ENCODE measurements around the gene PANK4. TPM values are rescaled to one million over a fixed set of nuclear protein-coding genes. Genes with fewer than 3 reads are reported as not detected.

The PANK4 gene
- polyA plus RNA-seq, 1 donor from 2014 or later: 19.4 TPM

DNA sequence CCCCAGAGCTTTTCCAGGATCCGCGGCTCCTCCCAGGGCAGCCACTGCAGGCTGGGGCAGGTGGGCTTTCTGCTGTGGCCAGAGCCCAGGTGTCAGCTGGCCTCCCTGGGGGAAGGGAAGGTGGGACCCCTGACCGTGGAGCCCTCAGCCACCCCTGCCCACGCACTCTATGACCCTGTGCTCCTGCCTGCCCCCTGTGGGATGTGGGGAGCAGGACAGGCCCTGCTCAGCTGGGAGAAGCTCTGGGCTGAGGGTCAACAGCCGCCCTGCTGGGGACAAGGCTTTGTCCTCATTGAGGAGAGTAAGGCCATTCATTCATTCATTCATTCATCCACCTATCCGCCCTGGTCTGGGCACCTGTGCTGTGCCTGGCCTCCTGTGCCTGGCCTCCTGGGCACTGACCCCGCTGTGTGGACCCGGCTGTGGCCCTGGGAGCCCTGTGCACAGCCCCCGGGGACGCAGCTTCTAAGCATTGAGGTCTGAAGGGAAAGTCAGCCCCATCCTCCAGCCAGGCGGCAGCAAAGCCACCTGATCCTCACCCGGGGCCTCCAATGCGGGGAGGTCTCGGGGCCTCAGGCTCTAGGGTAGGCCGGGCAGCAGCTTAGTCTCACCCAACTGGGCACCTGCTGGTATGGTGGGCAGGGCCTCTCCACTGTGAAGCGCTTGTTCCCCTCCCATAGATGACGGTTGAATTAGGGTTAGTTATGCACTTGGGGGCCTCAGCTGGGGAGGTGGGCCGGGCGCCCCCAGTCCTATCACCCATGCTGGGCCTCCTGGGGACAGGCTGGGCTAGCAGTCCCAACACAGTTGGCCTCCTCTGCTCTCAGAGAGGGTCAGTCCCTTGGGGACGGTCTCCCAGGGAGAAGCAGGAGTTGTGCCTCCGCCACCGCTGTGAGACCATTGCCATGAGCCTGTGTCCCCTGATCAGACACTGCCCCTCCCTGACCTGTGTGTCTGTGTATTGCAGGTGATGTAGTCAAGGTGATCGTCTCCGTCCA, 35.8 kb upstream of the PANK4 start:
- Mint-ChIP-seq H3K9me3 (no peaks in the 10 kb centered on the region), H3K4me1 (peaks cover 0 to 11% (median 1%) of the 10 kb centered on the region in 3 donors)

DNA sequence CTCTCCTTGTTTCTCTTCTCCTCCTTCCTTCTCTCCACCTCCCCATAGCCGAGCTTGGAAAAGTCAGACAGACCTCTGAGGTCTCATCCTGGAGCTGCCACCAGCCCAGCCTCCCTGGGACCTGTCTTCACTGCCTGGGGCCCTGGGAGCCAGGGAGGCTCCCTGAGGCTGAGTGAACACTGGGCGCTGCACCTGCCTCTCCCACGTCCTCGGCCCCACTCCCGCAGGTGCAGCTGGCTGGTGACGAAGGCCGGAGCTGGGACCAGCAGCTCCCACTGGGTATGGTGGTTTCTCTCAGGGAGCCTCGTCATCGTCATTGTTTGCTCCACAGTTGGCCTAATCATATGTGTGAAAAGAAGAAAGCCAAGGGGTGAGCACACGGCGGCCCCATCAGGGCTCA, 35.0 kb upstream of the PANK4 start:
- Mint-ChIP-seq H3K27ac (peak overlapping the region in 1 of 3 donors; percentile 96), H3K4me1 (peaks cover 2 to 12% (median 4%) of the 10 kb centered on the region in 3 donors), H3K9me3 (no peaks in the 10 kb centered on the region), H3K36me3 (peaks cover 1% of the 10 kb centered on the region), H3K27me3 (no peaks in the 10 kb centered on the region), H3K4me3 (peak overlapping the region in 1 of 4 donors; percentile 26)

More for the DNA sequence above, 35.8 kb upstream of the PANK4 start:
- H3K27ac Mint-ChIP-seq: peak overlapping the region in 1 of 3 donors; percentile 19
- peak overlapping the region in 1 of 4 donors; percentile 26 for H3K4me3 Mint-ChIP-seq
- peaks cover 1% of the 10 kb centered on the region for H3K36me3 Mint-ChIP-seq
- no peaks in the 10 kb centered on the region for H3K27me3 Mint-ChIP-seq

DNA sequence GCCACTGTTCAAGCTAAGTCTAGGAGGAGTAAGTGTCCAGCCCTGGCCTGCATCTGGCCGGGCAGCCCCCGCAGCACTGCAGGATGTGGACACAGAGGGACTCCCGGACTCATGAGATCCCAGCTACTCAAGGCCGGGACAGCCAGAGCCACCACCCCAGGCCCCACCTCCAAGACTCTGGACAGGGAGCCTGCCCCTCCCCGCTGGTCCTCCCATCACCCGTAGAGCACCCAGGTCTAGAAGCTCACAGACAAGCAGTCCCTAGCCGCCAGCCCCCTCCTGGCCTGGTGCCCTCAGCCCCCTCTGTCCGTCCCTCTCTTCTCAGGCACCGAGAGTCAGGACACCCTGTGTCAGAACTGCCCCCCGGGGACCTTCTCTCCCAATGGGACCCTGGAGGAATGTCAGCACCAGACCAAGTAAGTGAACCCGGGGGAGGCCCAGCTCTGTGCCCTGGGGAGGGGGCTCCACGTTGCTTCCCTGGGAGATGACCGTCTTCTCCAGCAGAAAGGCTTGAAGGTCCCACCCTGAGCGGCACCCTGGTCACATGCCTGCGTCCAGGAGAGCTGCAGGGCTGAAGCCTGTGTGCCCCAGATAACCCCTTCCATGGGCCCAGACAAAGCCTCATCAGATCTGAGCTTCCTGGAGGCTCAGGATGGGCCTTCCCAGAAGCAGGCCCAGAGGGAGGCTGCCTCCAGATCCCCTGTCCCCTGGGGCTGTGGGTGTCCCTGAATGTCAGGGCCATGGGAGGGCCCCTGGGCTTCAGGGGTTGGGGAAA, 34.1 kb upstream of the PANK4 start:
- H3K9me3 Mint-ChIP-seq: no peaks in the 10 kb centered on the region
- H3K4me3 Mint-ChIP-seq: peak overlapping the region in 1 of 4 donors; percentile 43
- H3K36me3 Mint-ChIP-seq: peaks cover 1% of the 10 kb centered on the region
- H3K27me3 Mint-ChIP-seq: no peaks in the 10 kb centered on the region
- peaks cover 9 to 14% (median 12%) of the 10 kb centered on the region in 3 donors for H3K4me1 Mint-ChIP-seq
- peak overlapping the region in 1 of 3 donors; percentile 59 for H3K27ac Mint-ChIP-seq

DNA sequence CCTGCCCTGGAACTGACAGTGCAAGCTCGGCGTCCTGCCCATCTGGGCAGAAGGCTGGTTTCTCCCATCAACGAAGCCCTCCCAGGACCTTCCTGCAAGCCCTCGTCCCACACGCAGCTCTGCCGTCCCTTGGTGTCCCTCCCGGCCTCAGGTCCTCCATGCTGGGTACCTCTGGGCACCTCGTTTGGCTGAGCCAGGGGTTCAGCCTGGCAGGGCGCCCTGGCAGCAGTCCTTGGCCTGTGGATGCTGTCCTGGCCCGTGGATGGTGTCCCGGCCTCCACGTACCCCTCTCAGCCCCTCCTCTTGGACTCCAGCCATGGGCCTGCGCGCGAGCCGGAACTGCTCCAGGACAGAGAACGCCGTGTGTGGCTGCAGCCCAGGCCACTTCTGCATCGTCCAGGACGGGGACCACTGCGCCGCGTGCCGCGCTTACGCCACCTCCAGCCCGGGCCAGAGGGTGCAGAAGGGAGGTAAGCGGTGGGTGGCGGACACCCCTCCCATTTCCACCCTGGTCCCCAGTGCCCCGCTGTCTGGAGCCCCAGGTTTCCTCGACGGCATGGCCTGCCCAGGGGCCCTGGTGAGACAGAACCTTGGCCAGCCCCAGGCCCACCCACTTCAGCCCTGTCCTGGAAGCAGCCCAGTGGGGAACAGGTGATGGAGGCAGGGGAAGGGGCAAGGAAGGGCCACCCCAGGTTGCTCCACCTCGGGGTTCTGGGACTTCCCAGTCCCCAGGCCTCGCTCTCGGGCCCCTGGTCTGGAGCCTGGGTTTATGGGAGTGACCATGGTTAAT, 33.3 kb upstream of the PANK4 start:
- H3K36me3 Mint-ChIP-seq: peaks cover 1% of the 10 kb centered on the region

DNA sequence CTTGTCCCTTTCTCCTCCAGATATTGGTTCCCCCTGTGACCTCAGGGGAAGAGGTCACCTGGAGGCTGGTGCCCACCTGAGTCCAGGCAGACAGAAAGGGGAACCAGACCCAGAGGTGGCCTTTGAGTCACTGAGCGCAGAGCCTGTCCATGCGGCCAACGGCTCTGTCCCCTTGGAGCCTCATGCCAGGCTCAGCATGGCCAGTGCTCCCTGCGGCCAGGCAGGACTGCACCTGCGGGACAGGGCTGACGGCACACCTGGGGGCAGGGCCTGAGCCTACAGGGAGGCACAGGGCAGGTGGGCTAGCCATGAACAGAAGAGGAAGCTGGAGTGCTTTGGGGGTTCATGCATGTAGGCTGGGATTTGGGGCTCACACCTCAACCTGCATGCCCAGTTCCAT, 32.5 kb upstream of the PANK4 start:
- Mint-ChIP-seq H3K27me3 (no peaks in the 10 kb centered on the region), H3K27ac (peak overlapping the region in 1 of 3 donors; percentile 84), H3K9me3 (no peaks in the 10 kb centered on the region), H3K4me3 (peak overlapping the region; percentile 44 to 95 (median 74)), H3K4me1 (peaks cover 13 to 21% (median 16%) of the 10 kb centered on the region in 3 donors), H3K36me3 (peaks cover 1% of the 10 kb centered on the region)

More for the DNA sequence above, 33.3 kb upstream of the PANK4 start:
- Mint-ChIP-seq H3K27ac (no peak overlapping the region), H3K9me3 (no peaks in the 10 kb centered on the region), H3K4me1 (peaks cover 13 to 19% (median 14%) of the 10 kb centered on the region in 3 donors), H3K27me3 (no peaks in the 10 kb centered on the region), H3K4me3 (peak overlapping the region in 1 of 4 donors; percentile 43)

DNA sequence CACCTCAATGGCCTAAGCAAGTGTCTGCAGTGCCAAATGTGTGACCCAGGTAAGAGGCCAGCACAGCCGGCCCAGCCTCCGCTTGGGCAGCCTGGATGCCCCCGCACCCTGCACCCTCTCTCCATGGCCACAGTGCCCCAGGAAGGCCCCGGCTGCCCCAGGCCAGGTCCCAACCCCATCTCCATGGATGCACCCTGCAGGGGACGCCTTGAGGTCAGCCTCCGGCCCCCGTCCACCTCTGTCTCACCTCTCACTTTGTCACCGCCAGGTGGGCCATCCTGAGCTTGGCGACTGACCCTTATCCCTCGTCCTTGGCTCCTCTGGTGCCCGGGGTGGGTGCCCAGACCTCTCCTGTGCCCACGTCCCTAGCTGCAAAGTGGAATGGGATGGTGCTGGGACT, 32.0 kb upstream of the PANK4 start:
- Mint-ChIP-seq H3K36me3 (peaks cover 1% of the 10 kb centered on the region), H3K4me1 (peaks cover 13 to 21% (median 16%) of the 10 kb centered on the region in 3 donors), H3K9me3 (no peaks in the 10 kb centered on the region), H3K4me3 (peak overlapping the region; percentile 66 to 95 (median 74)), H3K27me3 (no peaks in the 10 kb centered on the region), H3K27ac (peak overlapping the region in 1 of 3 donors; percentile 84)

DNA sequence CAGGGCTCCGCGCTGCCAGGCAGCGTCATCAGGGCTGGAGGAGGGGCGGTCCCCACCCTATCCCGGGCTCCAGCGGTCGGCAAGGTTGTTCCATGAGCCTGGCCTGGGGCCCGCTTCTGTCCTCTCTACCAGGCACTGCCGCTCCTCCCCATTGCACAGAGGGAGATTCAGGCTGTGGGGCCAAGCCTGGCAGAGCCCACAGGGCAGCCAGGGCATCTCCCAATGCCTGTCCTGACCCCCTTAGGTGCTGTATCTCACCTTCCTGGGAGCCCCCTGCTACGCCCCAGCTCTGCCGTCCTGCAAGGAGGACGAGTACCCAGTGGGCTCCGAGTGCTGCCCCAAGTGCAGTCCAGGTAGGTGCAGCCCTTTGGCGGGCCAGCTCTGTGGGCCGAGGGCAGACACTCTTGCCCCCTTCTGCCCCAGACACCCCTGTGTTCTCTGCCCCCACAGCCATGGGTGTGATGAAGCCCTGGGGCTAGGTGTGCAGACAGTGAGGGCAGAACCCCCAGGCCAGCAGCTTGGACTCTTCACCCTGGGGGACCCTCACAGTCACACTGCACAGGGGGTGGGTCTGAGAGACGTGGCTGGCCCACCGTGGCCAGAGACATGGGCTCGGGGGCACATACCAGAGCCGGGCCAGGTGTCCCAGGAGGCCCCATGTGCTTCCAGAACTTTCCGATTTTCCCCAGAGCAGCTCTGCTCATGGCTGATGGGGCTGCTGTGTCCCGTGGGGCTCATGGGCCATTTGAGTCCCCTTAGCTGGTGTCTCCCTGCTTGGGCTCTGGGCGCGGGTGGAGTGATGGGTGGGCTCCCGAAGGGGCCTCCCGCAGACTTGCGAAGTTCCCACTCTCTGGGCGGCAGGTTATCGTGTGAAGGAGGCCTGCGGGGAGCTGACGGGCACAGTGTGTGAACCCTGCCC, 31.3 kb upstream of the PANK4 start:
- Mint-ChIP-seq H3K27ac (peak overlapping the region; percentile 86 to 97 (median 97)), H3K9me3 (no peaks in the 10 kb centered on the region), H3K4me1 (peaks cover 13 to 21% (median 16%) of the 10 kb centered on the region in 3 donors), H3K36me3 (no peaks in the 10 kb centered on the region), H3K27me3 (no peaks in the 10 kb centered on the region), H3K4me3 (peak overlapping the region; percentile 78 to 99 (median 96))

DNA sequence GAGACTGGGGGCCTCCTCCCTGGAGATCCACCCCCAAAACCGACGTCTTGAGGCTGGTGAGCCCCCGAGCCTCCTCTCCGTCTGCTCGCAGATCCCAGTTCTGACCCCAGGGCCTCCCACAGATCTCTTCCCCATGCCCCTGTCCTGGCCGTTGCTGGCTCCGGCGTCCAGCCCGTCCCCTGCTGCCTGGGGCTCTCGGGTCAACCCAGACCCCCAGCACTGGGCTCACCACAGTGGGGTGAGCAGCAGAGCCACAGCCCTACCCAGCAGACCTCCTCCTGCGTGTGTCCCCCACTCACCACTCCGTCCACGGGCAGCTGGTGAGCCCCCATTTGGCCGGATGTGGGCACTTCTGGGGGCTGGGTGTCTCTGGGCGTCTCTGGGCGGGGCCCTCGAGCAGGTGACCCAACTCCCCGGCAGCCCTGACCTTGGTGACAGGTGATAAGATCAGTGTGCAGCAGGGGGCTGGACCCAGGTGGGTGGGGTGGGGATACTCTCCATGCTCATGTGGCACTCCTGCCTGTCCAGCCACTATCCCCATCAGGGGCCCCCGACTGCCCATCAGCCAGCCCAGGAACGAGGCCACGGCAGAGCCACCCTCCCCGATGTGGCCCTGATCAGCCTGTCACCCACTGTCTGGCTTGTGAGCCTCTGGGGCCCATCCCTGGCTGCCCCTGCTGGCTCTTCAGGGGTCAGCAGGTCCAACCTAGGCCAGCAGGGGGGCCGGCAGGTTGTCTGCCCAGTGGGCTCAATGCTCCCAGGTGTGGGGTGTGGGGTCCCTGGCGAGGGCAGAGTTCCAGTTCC, 30.5 kb upstream of the PANK4 start:
- Mint-ChIP-seq H3K27ac (peak overlapping the region; percentile 97 to 98 (median 97)), H3K27me3 (no peaks in the 10 kb centered on the region), H3K4me3 (peak overlapping the region; percentile 95 to 99 (median 97)), H3K9me3 (no peaks in the 10 kb centered on the region), H3K36me3 (no peaks in the 10 kb centered on the region), H3K4me1 (peaks cover 13 to 21% (median 16%) of the 10 kb centered on the region in 3 donors)

DNA sequence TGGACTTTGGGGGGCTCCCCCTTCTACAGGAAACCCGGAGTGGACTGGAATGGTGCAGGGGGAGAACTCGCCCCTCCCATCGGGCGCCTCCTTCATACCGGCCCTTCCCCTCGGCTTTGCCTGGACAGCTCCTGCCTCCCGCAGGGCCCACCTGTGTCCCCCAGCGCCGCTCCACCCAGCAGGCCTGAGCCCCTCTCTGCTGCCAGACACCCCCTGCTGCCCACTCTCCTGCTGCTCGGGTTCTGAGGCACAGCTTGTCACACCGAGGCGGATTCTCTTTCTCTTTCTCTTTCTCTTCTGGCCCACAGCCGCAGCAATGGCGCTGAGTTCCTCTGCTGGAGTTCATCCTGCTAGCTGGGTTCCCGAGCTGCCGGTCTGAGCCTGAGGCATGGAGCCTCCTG, 29.9 kb upstream of the PANK4 start, which contains the start of gene TNFRSF14:
Gene TNFRSF14 (plus strand): TSS at position 95 of the 401 bp plus-strand sequence. CDS start 294 bp downstream, at position 389.
- H3K4me1 Mint-ChIP-seq: peaks cover 13 to 17% (median 17%) of the 10 kb centered on the region in 3 donors

DNA sequence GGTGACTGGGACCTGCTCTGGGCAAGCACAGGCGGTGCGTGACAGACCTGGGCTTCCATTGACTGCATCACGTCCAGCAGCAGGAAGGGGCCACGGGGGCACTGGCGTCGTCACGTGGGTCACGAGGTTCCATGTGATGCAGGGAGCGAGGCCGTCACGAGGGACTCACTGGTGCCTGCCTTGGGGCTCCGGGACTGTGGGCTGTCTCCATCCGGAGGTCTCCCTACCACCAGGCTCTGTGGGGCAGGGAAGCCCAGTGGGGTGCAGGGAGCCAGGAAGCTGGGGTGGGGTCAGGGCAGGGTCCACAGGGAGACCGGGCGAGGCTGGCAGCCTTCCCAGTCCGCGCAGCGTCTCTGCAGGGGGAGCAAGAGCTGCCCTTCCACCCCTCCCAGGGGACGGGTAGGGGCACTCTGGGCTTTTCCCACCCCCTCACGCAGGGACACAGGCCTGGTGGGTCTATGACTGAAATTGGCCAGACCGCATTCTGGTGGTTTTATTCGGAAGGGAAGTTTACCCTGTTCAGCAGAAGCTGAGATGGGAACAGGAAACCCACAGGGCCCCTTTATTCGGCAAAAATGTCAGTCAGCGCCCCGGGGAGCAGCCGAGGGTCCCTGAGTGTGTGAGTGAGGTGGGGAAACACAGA, 29.4 kb upstream of the PANK4 start:
- peak overlapping the region; percentile 95 to 99 (median 97) for H3K4me3 Mint-ChIP-seq
- peak overlapping the region; percentile 97 to 98 (median 97) for H3K27ac Mint-ChIP-seq
- no peaks in the 10 kb centered on the region for H3K36me3 Mint-ChIP-seq
- no peaks in the 10 kb centered on the region for H3K27me3 Mint-ChIP-seq
- no peaks in the 10 kb centered on the region for H3K9me3 Mint-ChIP-seq
- peaks cover 13 to 22% (median 17%) of the 10 kb centered on the region in 3 donors for H3K4me1 Mint-ChIP-seq

More for the DNA sequence above, 29.9 kb upstream of the PANK4 start, which contains the start of gene TNFRSF14:
- no peaks in the 10 kb centered on the region for H3K36me3 Mint-ChIP-seq
- peak within 1 kb of the TSS; percentile 97 to 98 (median 97) for H3K27ac Mint-ChIP-seq
- H3K4me3 Mint-ChIP-seq: peak within 1 kb of the TSS; percentile 95 to 99 (median 97)
- H3K9me3 Mint-ChIP-seq: no peaks in the 10 kb centered on the region
- no peaks in the 10 kb centered on the region for H3K27me3 Mint-ChIP-seq

DNA sequence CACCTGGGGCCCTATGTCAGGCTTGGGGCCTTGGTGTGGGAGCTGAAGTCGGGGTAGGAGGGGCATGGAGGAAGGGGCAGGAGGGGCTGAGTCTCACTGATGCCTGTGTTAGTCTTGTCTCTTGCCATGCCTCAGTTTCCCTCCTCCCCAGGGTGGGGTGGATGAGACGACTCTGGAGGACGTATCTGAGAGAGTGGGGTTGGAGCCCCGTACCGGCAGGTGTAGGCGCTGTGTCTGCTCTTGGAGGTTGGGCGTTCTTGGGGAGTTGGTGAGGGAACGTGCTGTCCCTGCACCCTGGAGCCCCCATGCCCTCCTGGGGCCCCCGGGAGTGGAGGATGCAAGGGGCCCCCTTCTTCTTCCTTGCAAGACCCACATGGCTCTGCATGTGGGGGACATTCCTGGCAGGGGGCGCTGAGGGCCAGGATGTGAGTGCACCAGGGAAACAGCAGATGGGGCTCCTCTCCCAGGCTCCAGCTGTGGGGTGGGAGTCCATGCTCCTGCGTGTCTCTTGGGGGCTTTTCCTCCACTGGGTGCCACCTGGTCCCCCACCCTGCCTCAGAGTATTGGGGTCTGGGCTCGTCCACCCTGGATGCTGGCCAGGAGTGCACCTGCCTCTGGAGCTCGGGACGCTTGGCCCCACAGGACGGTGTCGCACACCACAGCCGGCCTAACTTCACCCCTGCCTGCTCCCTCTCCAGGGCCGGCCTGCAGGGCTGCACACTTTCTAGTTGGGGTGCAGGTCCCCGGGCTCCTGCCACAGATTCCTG, 28.4 kb upstream of the PANK4 start:
- H3K4me1 Mint-ChIP-seq: peaks cover 13 to 27% (median 22%) of the 10 kb centered on the region in 3 donors
- H3K4me3 Mint-ChIP-seq: peak overlapping the region; percentile 78 to 98 (median 87)
- H3K9me3 Mint-ChIP-seq: no peaks in the 10 kb centered on the region
- H3K27me3 Mint-ChIP-seq: no peaks in the 10 kb centered on the region
- peak overlapping the region; percentile 84 to 97 (median 97) for H3K27ac Mint-ChIP-seq
- H3K36me3 Mint-ChIP-seq: no peaks in the 10 kb centered on the region
